Stimulated activated CD4-positive, alpha-beta T cell treated with anti-CD3 and anti-CD28 coated beads, TNF-alpha, amount 100 ng/mL, for 1 hour (primary cell): Measurements from ENCODE around the gene DDX25.
A peak's percentile ranks its signal among the peaks of the same experiment; 100 is the strongest.
"Not testable (repeated sequence)": the region's sequence is repeated elsewhere in the genome, so short reads cannot be mapped to it uniquely, and the experiment has no call there.

Experiments used
- DNase-seq, 3 donors: peaks; one replicate each; pipeline ENCODE4 v3.0.0-alpha.2; 2020; ENCODE audit warnings: low read depth in 3 of 3, low spot score in 1 of 3

The DDX25 gene

DNA sequence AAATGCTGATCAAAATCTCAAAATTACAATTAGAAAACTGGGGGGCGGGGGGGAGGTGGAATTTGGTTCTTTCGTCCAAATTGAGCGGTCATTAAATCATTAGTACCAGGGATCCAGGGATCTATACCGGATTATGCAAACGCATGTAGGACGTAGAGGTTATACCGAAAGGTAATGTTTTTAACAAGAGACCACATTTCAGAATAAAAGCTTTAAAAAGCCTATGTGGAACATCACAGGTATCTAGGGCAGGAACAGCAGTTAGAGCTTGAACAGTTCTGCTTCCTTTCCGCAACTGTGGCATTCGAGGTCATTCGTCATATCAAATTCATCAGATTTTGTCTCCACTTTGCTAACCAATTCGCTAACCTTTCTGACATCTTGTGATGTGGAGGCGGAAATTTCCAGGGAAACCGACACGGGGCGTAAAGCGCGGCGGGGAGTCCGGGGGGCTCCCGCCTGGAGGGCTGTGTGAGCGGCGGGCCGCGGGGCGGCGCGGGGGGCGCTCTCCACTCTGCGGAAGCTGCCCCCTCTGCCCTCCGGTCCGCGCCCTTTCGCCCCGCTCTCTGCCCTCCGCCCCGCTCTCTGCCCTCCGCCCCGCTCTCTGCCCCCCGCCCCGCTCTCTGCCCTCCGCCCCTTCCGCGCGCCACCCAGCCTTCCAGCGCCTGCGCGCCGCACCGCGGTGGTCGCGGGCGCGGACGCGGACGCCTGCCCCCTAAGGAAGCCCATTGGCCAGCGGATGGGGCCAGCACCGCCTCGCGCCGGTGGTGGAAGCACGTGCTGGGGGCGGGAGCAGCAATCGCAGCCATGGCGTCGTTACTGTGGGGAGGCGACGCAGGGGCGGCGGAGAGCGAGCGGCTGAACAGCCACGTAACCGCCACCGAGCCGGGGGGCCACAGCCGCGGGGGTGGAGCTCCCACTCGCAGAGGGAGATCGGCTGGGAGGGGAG lies at the start of gene DDX25:
Gene DDX25, plus strand, starts transcription at position 798 of the 949 bp plus-strand sequence. Its CDS starts 10 bp downstream, at position 808.
- no peak for DNase-seq

GRCh38 chr11:125857670-125858069 lies 46.6 kb upstream of the DDX25 start:
- not testable (repeated sequence) for DNase-seq

DNA sequence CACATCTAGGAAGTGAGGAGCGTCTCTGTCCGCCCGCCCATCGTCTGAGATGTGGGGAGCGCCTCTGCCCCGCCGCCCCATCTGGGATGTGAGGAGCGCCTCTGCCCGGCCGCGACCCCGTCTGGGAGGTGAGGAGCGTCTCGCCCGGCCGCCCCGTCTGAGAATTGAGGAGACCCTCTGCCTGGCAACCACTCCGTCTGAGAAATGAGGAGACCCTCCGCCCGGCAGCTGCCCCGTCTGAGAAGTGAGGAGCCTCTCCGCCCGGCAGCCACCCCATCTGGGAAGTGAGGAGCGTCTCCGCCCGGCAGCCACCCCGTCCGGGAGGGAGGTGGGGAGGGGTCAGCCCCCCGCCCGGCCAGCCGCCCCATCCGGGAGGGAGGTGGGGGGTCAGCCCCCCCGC lies 41.5 kb upstream of the DDX25 start:
- DNase-seq = not testable (repeated sequence)

DNA sequence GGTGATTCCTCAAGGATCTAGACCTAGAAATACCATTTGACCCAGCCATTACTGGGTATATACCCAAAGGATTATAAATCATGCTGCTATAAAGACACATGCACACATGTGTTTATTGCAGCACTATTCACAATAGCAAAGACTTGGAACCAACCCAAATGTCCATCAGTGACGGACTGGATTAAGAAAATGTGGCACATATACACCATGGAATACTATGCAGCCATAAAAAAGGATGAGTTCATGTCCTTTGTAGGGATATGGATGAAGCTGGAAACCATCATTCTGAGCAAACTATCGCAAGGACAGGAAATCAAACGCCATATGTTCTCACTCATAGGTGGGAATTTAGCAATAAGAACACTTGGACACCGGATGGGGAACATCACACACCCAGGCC lies 39.0 kb upstream of the DDX25 start:
- not testable (repeated sequence) for DNase-seq

GRCh38 chr11:125869521-125869920 lies 34.8 kb upstream of the DDX25 start:
- no peak for DNase-seq

GRCh38 chr11:125871391-125872137 lies 32.7 kb upstream of the DDX25 start:
- no peak for DNase-seq

GRCh38 chr11:125872138-125872491 lies 32.2 kb upstream of the DDX25 start:
- no peak for DNase-seq

DNA sequence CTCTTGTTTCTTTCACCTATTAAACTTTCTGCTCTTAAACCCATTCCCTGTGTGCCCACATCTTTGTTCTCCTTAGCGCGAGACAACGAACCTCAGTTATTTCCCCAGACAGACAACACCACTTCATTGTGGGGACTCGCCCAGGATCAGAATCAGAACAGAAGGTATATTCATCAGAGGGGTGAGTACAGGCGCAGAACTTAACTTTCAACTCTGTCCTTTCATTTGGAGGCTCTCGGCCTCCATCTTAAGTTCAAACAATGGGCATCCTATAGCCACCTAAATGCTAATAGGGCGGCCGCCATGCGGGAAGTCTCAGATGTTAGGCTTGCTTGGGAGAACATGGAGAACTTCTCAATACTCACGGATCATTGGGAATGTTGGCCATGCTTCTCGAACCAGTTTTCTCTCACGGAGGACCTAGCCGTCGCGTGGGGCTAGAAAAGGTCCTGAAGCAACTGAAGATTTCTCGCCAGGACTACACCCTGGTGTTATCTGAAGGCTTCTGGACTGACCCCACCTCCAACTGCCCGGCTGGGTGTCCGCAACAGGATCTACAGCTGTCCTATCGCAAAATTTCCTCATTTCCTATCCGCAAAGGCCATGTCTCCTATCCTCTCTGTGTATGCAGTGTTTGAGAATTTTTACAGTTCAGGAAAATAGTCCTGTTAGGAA lies 30.3 kb upstream of the DDX25 start:
- DNase-seq = no peak

DNA sequence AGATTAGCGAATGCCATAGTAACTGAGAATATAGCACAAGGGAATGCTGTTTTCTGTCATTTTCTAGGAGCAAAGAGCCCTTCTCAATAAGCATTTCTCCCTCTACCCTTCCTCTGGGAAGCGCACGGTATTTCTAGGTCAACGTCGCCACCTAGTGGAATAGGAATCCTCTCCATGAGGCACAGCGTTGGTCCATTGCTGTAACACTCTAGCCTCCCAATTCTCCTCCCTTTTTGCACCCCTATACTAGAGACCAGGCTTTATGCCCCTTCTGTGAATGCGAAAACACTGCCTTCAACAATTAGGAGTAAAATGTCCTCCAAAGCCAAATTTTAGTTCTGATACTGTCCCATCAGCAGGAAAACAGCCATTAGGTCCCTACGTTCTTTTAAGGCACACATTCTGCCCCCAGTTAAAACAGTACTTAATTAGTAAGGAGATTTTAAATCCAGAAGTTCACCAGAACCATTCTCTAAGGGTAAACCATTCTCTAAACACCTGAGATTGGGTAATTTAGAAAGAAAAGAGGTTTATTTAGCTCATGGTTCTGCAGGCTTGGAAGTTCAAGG lies 29.7 kb upstream of the DDX25 start:
- peak in 1 of 3 donors; percentile 7 for DNase-seq

GRCh38 chr11:125881291-125881690 lies 23.0 kb upstream of the DDX25 start:
- DNase-seq = no peak

- DNase-seq = no peak
Measured at GRCh38 chr11:125883375-125883774, 20.9 kb upstream of the DDX25 start.

- no peak for DNase-seq
Measured at GRCh38 chr11:125886997-125887372, 17.3 kb upstream of the DDX25 start.

DNA sequence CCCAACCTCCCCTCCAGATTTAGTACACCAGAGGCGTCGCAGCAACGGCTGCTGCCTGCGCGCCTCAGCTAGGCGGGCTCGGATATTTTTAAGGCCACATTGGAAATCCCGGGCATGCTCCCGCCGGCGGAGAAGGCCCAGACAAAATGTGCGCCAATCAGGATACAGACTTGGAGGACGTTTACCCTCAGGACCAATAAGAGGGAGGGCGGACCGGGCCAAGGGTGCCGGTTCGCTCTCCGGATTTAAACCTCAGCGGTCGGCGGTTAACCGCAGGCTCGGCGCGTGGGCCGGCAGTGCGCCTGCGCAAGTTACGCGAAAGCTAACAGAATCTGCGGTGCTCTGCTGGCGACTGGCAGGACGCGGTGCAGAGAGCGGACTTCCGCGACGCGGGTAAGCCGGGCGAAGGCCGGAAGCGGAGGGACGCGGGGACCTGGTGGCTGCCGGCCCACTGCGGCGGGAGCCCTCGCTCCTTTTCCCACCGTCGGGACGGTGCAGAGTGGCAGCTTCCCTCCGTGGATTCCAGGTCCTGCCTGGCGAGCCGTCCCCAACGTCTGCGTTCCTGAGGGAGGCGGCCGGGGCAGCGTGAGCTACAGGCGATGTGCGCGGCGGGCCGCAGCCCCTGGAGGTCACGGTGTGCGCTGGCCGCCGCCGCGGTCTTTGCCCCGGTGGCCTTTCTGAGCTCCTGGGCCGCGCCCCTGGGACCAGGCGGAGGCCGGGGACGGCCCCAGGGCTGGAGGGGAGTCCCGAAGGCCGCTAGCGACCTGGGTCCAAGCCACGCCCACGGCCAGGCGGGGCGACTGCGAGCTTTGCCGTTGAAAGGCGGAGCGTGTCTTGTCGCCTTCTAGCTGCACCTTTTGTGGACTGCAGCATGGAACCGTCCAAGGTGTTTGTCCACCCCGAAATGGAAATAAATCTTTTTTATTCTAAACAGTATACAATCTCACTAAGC lies 16.7 kb upstream of the DDX25 start, which contains the start of gene HYLS1:
Gene HYLS1, plus strand, starts transcription at position 296 of the 952 bp plus-strand sequence. CDS start 11,701 bp downstream, outside the sequence.
- peak; percentile 75 to 88 (median 88) for DNase-seq

DNA sequence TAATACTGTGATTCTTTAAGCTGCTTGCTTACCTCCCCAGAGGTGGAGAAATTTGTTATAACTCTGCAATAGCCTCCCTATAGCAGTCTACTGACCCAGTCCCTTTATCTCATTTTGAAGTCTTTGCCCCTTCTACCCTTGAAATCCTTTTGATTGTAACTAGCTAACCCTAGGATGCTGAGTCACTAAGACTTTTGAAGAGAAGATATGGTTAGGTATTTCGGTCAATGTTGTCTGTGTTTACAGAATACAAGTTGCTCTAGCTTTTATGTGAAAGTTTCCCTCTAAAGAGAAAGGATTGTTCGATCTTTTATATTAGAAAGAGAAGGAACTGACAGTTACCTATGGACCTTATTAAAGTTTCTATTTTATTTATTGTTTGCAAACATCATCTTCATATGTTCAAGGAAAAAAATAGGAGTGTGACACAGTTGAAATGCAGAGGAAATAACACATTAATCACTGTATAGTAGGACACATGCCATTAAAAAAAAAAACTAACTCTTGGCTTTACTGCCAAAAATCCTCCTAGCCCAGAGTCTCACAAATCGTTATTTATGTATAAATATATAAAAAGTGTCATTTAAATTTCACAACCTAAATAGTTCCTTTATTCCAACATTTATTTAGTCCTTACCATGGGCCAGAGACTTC lies 13.7 kb upstream of the DDX25 start:
- no peak for DNase-seq

GRCh38 chr11:125892071-125892470 lies 12.2 kb upstream of the DDX25 start:
- no peak for DNase-seq

DNA sequence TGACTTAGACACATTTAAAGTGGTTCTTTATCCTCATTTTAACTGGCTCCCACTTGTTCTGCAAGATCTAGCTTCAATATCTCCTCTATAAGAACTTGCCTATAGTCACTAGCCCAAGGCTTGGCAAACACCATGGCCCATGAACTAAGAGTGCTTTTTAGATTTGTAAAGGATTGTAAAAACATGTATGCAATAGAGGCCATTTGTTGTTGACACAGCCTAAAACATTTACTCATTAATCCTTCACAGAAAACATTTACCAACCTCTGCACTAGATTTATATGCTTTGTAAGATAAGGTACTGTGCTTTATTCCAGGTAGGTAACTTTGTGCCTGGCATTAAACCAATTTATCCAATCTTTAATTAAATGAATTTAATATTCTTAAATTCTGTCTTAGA lies 11.3 kb upstream of the DDX25 start:
- no peak for DNase-seq

DNA sequence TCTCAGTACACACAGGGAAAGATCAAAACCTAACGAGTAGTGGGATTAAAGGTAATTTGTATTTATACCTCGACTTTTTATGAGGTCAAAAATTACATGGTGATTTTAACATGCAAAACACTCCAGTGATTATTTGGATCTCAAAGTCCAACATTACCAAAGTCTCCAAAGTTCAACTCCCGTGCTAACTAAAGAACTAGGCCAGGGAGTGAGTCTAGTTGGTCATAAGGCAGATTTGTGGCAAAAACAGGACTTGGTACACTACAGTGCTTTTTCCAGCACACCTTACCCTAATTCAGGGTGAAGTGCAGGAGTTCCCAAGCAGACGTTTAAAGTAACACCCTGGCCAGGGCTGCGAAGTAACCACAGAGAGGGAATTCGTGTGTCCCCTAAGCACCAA lies 2.4 kb upstream of the DDX25 start:
- DNase-seq = no peak

- DNase-seq = no peak
Measured at GRCh38 chr11:125902277-125902926, 1.9 kb upstream of the DDX25 start.
